Left lung (tissue), 10 donors: ENCODE results near the gene P2RY13. TPM values are rescaled to one million over a fixed set of nuclear protein-coding genes. Genes with fewer than 3 reads are reported as not detected.

Experiments
- ATAC-seq: fragments of 200-7000 bp; cut with Tn5 transposase; one replicate; pipeline ENCODE4 v1.9.1; 2020; ENCODE audit warnings: moderate library complexity
- DNase-seq, 4 donors: peaks; one replicate each; pipeline ENCODE4 v3.0.0-alpha.2; 2013 to 2020
- H3K27ac ChIP-seq, 2 donors: fragments of 200-600 bp; sonication (generic) in 1 of 2; one replicate each; pipeline versions ENCODE4 v1.5.0 to v1.8.0; 2020 to 2021
- H3K27me3 ChIP-seq, 2 donors: fragments of 200-600 bp; sonication (generic) in 1 of 2; one replicate each; pipeline versions ENCODE4 v1.5.0 to v1.8.0; 2020 to 2021
- H3K36me3 ChIP-seq, 2 donors: fragments of 200-600 bp; sonication (generic) in 1 of 2; one replicate each; pipeline versions ENCODE4 v1.5.0 to v1.8.0; 2020 to 2021
- H3K4me1 ChIP-seq, 2 donors: fragments of 200-600 bp; one replicate each; pipeline ENCODE4 v1.8.0; 2021
- H3K4me3 ChIP-seq, 2 donors: fragments of 200-600 bp; sonication (generic) in 1 of 2; one replicate each; pipeline versions ENCODE4 v1.5.0 to v1.8.0; 2020 to 2021; ENCODE audit warnings: mild to moderate bottlenecking in 1 of 2
- H3K9me3 ChIP-seq, 2 donors: fragments of 200-600 bp; sonication (generic) in 1 of 2; one replicate each; pipeline versions ENCODE4 v1.5.0 to v1.8.0; 2020 to 2021
- intact Hi-C, 2 donors: fragments of 100-400 bp; cut with DNase I; formaldehyde crosslinking; loops; one replicate each; pipeline versions ENCODE4 v1.11.2 to v1.14.2; 2022
- polyA plus RNA-seq, 6 donors: library from polyadenylated mRNA; unstranded; fragments of 120-200 nt; gene quantifications; one replicate each; pipeline ENCODE4 v1.2.1, GENCODE V29; 2013; ENCODE audit not compliant: insufficient read length in 6 of 6
- total RNA-seq, 2 donors: library from RNA; stranded (reverse); fragmentation: NEBNext Ultra II Directional; extraction: Animal tissue kit (Norgen Biotek cat#: 25700); gene quantifications; one replicate each; pipeline ENCODE4 v1.2.1, GENCODE V29; 2021
- TF ChIP-seq, protein P1 (sequence below), 2 donors: fragments of 200-600 bp; sonication (generic) in 1 of 2; IDR thresholded peaks; one replicate each; pipeline versions ENCODE4 v1.5.0 to v1.8.0; 2021; ENCODE audit warnings: antibody characterized with exemption in 2 of 2
- donor health status: DM: no; HTN: yes; CAD: no.
- donor health status: DM: no; HTN: no; CAD: no.

Gene P2RY13
- total and polyA plus RNA-seq, 8 donors: 0.83 to 16.4 (median 1.5) TPM

DNA sequence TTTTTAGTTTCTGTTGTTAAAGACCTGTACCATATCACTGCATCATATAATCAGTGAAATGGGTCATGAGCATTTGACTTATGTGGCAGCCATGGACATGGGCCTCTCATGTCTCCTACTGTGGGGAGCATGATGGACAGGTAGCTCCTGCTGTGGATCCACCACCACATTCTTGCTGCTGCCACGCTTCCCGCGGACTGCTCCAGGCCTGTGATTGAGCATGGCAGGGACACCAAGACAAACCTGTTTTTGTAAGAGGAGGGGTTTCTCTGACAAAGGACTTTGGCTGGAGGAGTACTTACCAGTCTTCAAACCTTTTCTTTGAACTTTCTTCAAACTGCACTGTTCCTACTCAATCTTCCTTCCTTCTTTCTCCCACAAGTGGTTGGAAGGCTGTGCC lies 33.1 kb downstream of the P2RY13 start:
- no peak overlapping the region for H3K4me3 ChIP-seq
- H3K36me3 ChIP-seq: no peaks in the 10 kb centered on the region
- no peak overlapping the region for H3K27ac ChIP-seq
- ATAC-seq: no peak
- intact Hi-C loops: no loop called here
- no peaks in the 10 kb centered on the region for H3K27me3 ChIP-seq
- H3K4me1 ChIP-seq: no peaks in the 10 kb centered on the region
- DNase-seq: no peak
- TF ChIP-seq, protein P1, sequence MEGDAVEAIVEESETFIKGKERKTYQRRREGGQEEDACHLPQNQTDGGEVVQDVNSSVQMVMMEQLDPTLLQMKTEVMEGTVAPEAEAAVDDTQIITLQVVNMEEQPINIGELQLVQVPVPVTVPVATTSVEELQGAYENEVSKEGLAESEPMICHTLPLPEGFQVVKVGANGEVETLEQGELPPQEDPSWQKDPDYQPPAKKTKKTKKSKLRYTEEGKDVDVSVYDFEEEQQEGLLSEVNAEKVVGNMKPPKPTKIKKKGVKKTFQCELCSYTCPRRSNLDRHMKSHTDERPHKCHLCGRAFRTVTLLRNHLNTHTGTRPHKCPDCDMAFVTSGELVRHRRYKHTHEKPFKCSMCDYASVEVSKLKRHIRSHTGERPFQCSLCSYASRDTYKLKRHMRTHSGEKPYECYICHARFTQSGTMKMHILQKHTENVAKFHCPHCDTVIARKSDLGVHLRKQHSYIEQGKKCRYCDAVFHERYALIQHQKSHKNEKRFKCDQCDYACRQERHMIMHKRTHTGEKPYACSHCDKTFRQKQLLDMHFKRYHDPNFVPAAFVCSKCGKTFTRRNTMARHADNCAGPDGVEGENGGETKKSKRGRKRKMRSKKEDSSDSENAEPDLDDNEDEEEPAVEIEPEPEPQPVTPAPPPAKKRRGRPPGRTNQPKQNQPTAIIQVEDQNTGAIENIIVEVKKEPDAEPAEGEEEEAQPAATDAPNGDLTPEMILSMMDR (IDR thresholded peaks at IDR 0.05): no peak
- no peaks in the 10 kb centered on the region for H3K9me3 ChIP-seq

DNA sequence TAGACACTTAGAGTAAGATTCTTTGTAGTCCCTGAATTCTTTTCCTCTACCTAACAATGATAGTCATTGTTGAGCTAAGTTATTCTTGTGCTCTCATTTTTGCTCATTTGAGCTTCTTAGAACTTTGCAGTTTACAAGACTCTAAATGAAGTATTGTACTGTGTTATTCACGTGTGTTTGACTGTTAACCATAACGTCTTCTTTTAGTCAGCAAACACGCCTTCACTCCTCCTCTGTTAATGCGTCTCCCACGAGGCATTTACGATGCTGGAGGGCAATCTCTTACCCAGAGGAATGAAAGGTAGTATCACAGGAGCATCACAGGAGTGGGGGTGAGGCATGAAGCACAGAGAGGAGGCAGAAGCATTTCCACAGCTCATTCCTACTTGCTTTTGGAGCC lies 36.2 kb downstream of the P2RY13 start:
- intact Hi-C loops: no loop called here
- TF ChIP-seq, protein P1 (IDR thresholded peaks at IDR 0.05): no peak
- Histone ChIP-seq H3K27me3 (no peaks in the 10 kb centered on the region), H3K27ac (no peak overlapping the region), H3K4me1 (no peaks in the 10 kb centered on the region), H3K9me3 (no peaks in the 10 kb centered on the region), H3K36me3 (no peaks in the 10 kb centered on the region), H3K4me3 (no peak overlapping the region)
- ATAC-seq (no peak), DNase-seq (no peak)

DNA sequence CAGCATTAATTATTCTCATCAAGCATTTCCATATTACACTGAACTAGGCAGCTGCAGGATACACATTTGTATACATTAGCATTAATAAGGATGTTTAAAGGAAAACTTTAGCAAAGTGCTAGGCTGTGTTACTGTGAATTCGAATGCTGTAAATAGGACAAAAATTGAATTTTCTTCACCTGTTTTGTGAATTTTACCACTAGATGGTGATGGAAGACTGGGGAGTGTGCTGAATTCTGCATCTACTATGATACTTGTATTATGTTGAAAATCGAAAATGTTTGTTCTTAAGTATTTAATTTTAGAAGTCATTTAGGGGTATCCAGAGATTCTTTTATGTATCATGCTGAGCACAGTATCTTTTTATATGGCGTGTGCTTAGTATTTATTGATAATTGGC lies 38.7 kb downstream of the P2RY13 start:
- Histone ChIP-seq H3K27me3 (no peaks in the 10 kb centered on the region), H3K27ac (no peak overlapping the region), H3K4me1 (no peaks in the 10 kb centered on the region), H3K36me3 (no peaks in the 10 kb centered on the region), H3K4me3 (no peak overlapping the region), H3K9me3 (no peaks in the 10 kb centered on the region)
- TF ChIP-seq, protein P1 (IDR thresholded peaks at IDR 0.05): peak in 1 of 2 donors; percentile 36
- DNase-seq (peak in 1 of 4 donors; percentile 33), ATAC-seq (peak; percentile 50)
- intact Hi-C loops: no loop called here

DNA sequence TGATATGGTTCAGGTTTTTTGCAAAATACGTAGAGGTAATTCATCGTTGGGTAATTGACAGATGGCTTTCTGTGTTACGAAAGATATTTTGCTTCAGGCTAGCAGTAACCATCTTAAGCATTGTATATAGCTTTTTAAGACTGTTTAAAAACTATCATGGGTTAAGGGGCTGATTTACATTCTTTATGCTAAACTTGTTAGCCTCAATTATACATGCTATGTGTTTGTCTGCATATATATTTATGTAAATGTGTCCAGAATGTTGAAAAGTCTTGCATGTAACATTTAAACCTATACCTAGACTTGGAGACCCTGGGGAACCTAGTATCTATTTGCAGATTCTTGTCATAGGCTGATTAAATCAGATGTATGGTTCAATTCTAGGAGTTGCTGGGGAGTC lies 39.9 kb downstream of the P2RY13 start:
- H3K27me3 ChIP-seq: no peaks in the 10 kb centered on the region
- H3K4me1 ChIP-seq: no peaks in the 10 kb centered on the region
- intact Hi-C loops: no loop called here
- ATAC-seq (no peak), DNase-seq (no peak)
- H3K4me3 ChIP-seq: no peak overlapping the region
- TF ChIP-seq, protein P1 (IDR thresholded peaks at IDR 0.05): no peak
- no peaks in the 10 kb centered on the region for H3K36me3 ChIP-seq
- H3K9me3 ChIP-seq: no peaks in the 10 kb centered on the region
- no peak overlapping the region for H3K27ac ChIP-seq

GRCh38 chr3:151285940-151286339 lies 43.4 kb downstream of the P2RY13 start:
- no peak for ATAC-seq

More at GRCh38 chr3:151285940-151286339, 43.4 kb downstream of the P2RY13 start:
- Histone ChIP-seq H3K9me3 (no peaks in the 10 kb centered on the region), H3K27me3 (no peaks in the 10 kb centered on the region), H3K4me3 (no peak overlapping the region), H3K4me1 (no peaks in the 10 kb centered on the region), H3K27ac (no peak overlapping the region), H3K36me3 (no peaks in the 10 kb centered on the region)
- TF ChIP-seq, protein P1 (IDR thresholded peaks at IDR 0.05): no peak
- DNase-seq: no peak
- intact Hi-C loops: no loop called here
